Liver (tissue), 9 donors: ENCODE measurements around the gene P2RY6. TPM values are rescaled to one million over a fixed set of nuclear protein-coding genes. Genes with fewer than 3 reads are reported as not detected.

ENCODE experiments used
- DNase-seq: peaks from one replicate; pipeline ENCODE4 v3.0.0-alpha.2; 2017; ENCODE audit warnings: low spot score
- H3K27ac ChIP-seq, 2 donors: one replicate each; pipeline ENCODE4 v1.7.0; 2013; ENCODE audit warnings: inconsistent platforms in 2 of 2, low read length in 2 of 2, control low read depth in 1 of 2, low read depth in 1 of 2, mild to moderate bottlenecking in 1 of 2
- H3K27me3 ChIP-seq, 4 donors: one replicate each; pipeline versions ENCODE4 v1.6.1 to v1.7.0; 2013; ENCODE audit warnings: low read length in 3 of 4, inconsistent platforms in 1 of 4, mild to moderate bottlenecking in 1 of 4, moderate library complexity in 1 of 4; ENCODE audit not compliant: control insufficient read depth in 4 of 4, insufficient read depth in 4 of 4
- H3K36me3 ChIP-seq, 4 donors: one replicate each; pipeline versions ENCODE4 v1.6.1 to v1.7.0; 2013; ENCODE audit warnings: low read length in 3 of 4, mild to moderate bottlenecking in 3 of 4, low read depth in 1 of 4, moderate library complexity in 1 of 4; ENCODE audit not compliant: control insufficient read depth in 4 of 4, insufficient read depth in 3 of 4
- H3K4me1 ChIP-seq, 4 donors: one replicate each; pipeline versions ENCODE4 v1.6.1 to v1.7.0; 2013; ENCODE audit warnings: low read length in 3 of 4, mild to moderate bottlenecking in 3 of 4, moderate library complexity in 1 of 4; ENCODE audit not compliant: control insufficient read depth in 4 of 4, insufficient read depth in 4 of 4
- H3K4me3 ChIP-seq, 3 donors: one replicate each; pipeline versions ENCODE4 v1.6.1 to v1.7.0; 2013; ENCODE audit warnings: low read length in 3 of 3, control low read depth in 1 of 3, low read depth in 1 of 3, mild to moderate bottlenecking in 1 of 3
- H3K9ac ChIP-seq, 2 donors: one replicate each; pipeline ENCODE4 v1.7.0; 2013; ENCODE audit warnings: low read length in 2 of 2, mild to moderate bottlenecking in 2 of 2, moderate library complexity in 2 of 2, control low read depth in 1 of 2, low read depth in 1 of 2
- H3K9me3 ChIP-seq, 4 donors: one replicate each; pipeline versions ENCODE4 v1.6.1 to v1.7.0; 2013; ENCODE audit warnings: low read length in 3 of 4; ENCODE audit not compliant: control insufficient read depth in 4 of 4
- ATF3 ChIP-seq: IDR thresholded peaks from 2 replicates; pipeline ENCODE4 v1.6.1; 2016; ENCODE audit warnings: antibody characterized with exemption
- CTCF ChIP-seq: fragments of 150-350 bp; IDR thresholded peaks from 2 replicates; pipeline ENCODE4 v1.5.1; 2017; ENCODE audit warnings: improper control_type of control experiment, low read depth, low read length; ENCODE audit not compliant: missing input control
- EGR1 ChIP-seq, 2 donors: IDR thresholded peaks; 2 replicates each; pipeline ENCODE4 v1.6.1; 2016 to 2018; ENCODE audit warnings: antibody characterized with exemption in 2 of 2, low read depth in 2 of 2
- FOXA1 ChIP-seq: IDR thresholded peaks from 2 replicates; pipeline ENCODE4 v1.6.1; 2016; ENCODE audit warnings: antibody characterized with exemption
- FOXA2 ChIP-seq: IDR thresholded peaks from 2 replicates; pipeline ENCODE4 v1.6.1; 2016; ENCODE audit warnings: antibody characterized with exemption
- GABPA ChIP-seq, 2 donors: IDR thresholded peaks in 1 of 2; conservative IDR thresholded peaks in 1 of 2; 2 replicates each; pipeline ENCODE4 v1.6.1; 2016; ENCODE audit warnings: antibody characterized with exemption in 2 of 2, mild to moderate bottlenecking in 1 of 2, moderate library complexity in 1 of 2
- HNF4A ChIP-seq, 2 donors: conservative IDR thresholded peaks; 2 replicates each; pipeline ENCODE4 v1.6.1; 2016; ENCODE audit warnings: antibody characterized with exemption in 2 of 2, mild to moderate bottlenecking in 2 of 2
- HNF4G ChIP-seq: IDR thresholded peaks from 2 replicates; pipeline ENCODE4 v1.6.1; 2016; ENCODE audit warnings: antibody characterized with exemption
- JUND ChIP-seq, 2 donors: IDR thresholded peaks; 2 replicates each; pipeline ENCODE4 v1.6.1; 2016; ENCODE audit warnings: antibody characterized with exemption in 2 of 2
- NR2F2 ChIP-seq: IDR thresholded peaks from 2 replicates; pipeline ENCODE4 v1.6.1; 2016; ENCODE audit warnings: antibody characterized with exemption
- RAD21 ChIP-seq, 2 donors: IDR thresholded peaks; 2 replicates each; pipeline ENCODE4 v1.6.1; 2016; ENCODE audit warnings: antibody characterized with exemption in 2 of 2, mild to moderate bottlenecking in 2 of 2
- REST ChIP-seq: IDR thresholded peaks from 2 replicates; pipeline ENCODE4 v1.6.1; 2016; ENCODE audit warnings: antibody characterized with exemption, mild to moderate bottlenecking
- RXRA ChIP-seq, 2 donors: IDR thresholded peaks; 2 replicates each; pipeline ENCODE4 v1.6.1; 2017 to 2018; ENCODE audit warnings: antibody characterized with exemption in 2 of 2, mild to moderate bottlenecking in 1 of 2
- SP1 ChIP-seq: IDR thresholded peaks from 2 replicates; pipeline ENCODE4 v1.6.1; 2018; ENCODE audit warnings: antibody characterized with exemption, mild to moderate bottlenecking
- TAF1 ChIP-seq: conservative IDR thresholded peaks from 2 replicates; pipeline ENCODE4 v1.6.1; 2016; ENCODE audit warnings: antibody characterized with exemption, mild to moderate bottlenecking
- YY1 ChIP-seq: IDR thresholded peaks from 2 replicates; pipeline ENCODE4 v1.6.1; 2016; ENCODE audit warnings: antibody characterized with exemption, mild to moderate bottlenecking
- ZBTB33 ChIP-seq: IDR thresholded peaks from 2 replicates; pipeline ENCODE4 v1.6.1; 2016; ENCODE audit warnings: antibody characterized with exemption
- WGBS: extraction: QIAGEN DNeasy Blood & Tissue Kit; methylation state at CpG from one replicate; pipeline ENCODE4 v1.1.7; 2013; 5-methylcytosine and 5-hydroxymethylcytosine counted together
- polyA plus RNA-seq, 2 donors: library from polyadenylated mRNA; stranded (reverse) in 1 of 2; unstranded in 1 of 2; fragments of 200-250 nt in 1 of 2; fragments of >200 nt in 1 of 2; fragmentation: Nextera tagmentation in 1 of 2; extraction: Ambion mirVana in 1 of 2; gene quantifications; one replicate each; pipeline versions ENCODE4 v1.2.1 to v1.2.3, GENCODE V29; 2013 to 2015
- total RNA-seq, 2 donors: library from RNA; depleted of rRNA; stranded (reverse); fragments of >200 nt; gene quantifications; one replicate each; pipeline ENCODE4 v1.2.3, GENCODE V29; 2014
- donor health status: healthy.
- donor health status: healthy.
- donor health status: healthy.
- donor health status: healthy.
- donor health status: healthy.

Gene P2RY6
- total and polyA plus RNA-seq, 4 donors = 0.21 to 1.3 (median 0.78) TPM

- no peaks in the 10 kb centered on the region for H3K9me3 ChIP-seq
- no peak overlapping the region for H3K9ac ChIP-seq
- DNase-seq = no peak
- no peaks in the 10 kb centered on the region for H3K36me3 ChIP-seq
- peaks cover 0 to 8% (median 5%) of the 10 kb centered on the region in 4 donors for H3K4me1 ChIP-seq
- no peak overlapping the region for H3K27ac ChIP-seq
- TF ChIP-seq NR2F2 (no peak), CTCF (no peak), FOXA2 (no peak), FOXA1 (no peak), YY1 (no peak), ZBTB33 (no peak), TAF1 (no peak), SP1 (no peak), HNF4G (no peak), RAD21 (IDR thresholded peaks at IDR 0.05) (no peak), GABPA (IDR thresholded peaks at IDR 0.05 in 1 of 2, conservative IDR thresholded peaks at IDR 0.05 in 1 of 2) (no peak), ATF3 (no peak), REST (no peak), RXRA (IDR thresholded peaks at IDR 0.05) (no peak), EGR1 (IDR thresholded peaks at IDR 0.05; ENCODE audit: low read depth in 2 of 2) (no peak)
- H3K4me3 ChIP-seq = no peak overlapping the region
- WGBS = 97% methylated on average over 4 of the region's 4 CpGs
- H3K27me3 ChIP-seq = no peaks in the 10 kb centered on the region
Measured at GRCh38 chr11:73290536-73290935, 18.4 kb downstream of the P2RY6 start.

GRCh38 chr11:73291196-73291595 is 19.1 kb downstream of the P2RY6 start:
- DNase-seq = no peak
- Histone ChIP-seq H3K4me3 (no peak overlapping the region), H3K36me3 (no peaks in the 10 kb centered on the region), H3K27ac (no peak overlapping the region), H3K9me3 (no peaks in the 10 kb centered on the region), H3K4me1 (peaks cover 0 to 8% (median 5%) of the 10 kb centered on the region in 4 donors), H3K27me3 (no peaks in the 10 kb centered on the region), H3K9ac (no peak overlapping the region)
- 74% methylated on average over 3 of the region's 3 CpGs for WGBS
- TF ChIP-seq SP1 = no peak
- TF ChIP-seq RAD21 (IDR thresholded peaks at IDR 0.05) = no peak
- no peak for TF ChIP-seq JUND (IDR thresholded peaks at IDR 0.05)
- no peak for TF ChIP-seq HNF4A (conservative IDR thresholded peaks at IDR 0.05)
- TF ChIP-seq CTCF = no peak
- TF ChIP-seq ATF3 = no peak
- no peak for TF ChIP-seq YY1
- TF ChIP-seq EGR1 (IDR thresholded peaks at IDR 0.05; ENCODE audit: low read depth in 2 of 2) = no peak
- TF ChIP-seq ZBTB33 = no peak
- no peak for TF ChIP-seq GABPA (IDR thresholded peaks at IDR 0.05 in 1 of 2, conservative IDR thresholded peaks at IDR 0.05 in 1 of 2)
- no peak for TF ChIP-seq TAF1
- TF ChIP-seq FOXA1 = no peak
- TF ChIP-seq NR2F2 = no peak
